ENCODE data around the gene MPLKIP.

DNA sequence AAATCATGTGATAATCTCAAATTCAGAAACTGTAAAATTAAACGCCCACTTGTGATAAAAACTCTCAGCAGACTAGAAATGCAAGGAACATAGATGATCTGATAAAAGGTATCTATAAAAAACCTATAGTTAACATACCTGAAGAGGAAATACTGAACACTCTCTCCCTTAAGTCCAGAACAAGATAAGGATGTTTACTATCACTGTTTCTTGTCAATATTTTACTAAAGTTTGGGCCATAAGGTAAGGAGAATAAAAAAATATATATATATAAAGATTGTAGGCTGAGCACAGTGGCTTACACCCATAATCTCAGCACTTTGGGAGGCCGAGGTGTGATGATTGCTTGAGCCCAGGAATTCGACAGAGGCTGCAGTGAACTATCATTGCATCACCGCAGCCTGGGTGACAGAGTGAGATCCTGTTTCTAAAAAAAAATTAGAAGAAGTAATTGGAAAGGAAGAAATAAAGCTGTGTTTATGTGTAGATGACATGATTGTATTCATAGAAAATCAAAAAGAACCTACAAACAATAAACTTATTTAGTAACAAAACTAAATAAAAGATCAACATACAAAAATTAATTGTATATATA is 28.4 kb downstream of the MPLKIP start:
- TF ChIP-seq ZBTB33 (IDR thresholded peaks at IDR 0.05; ENCODE audit: borderline replicate concordance, low read depth) (no peak), EP300 (IDR thresholded peaks at IDR 0.05; ENCODE audit: borderline replicate concordance in 1 of 2, low read depth in 1 of 2, low read length in 1 of 2) (no peak), CTCF (IDR thresholded peaks at IDR 0.05) (no peak), TAF1 (IDR thresholded peaks at IDR 0.05; ENCODE audit: borderline replicate concordance, low read depth, low read length) (no peak), RAD21 (IDR thresholded peaks at IDR 0.05; ENCODE audit: low read length) (no peak), GABPA (IDR thresholded peaks at IDR 0.05; ENCODE audit: low read depth) (no peak), REST (IDR thresholded peaks at IDR 0.05; ENCODE audit: low read depth, low read length) (no peak), SIN3A (IDR thresholded peaks at IDR 0.05; ENCODE audit: borderline replicate concordance, low read depth, low read length) (no peak), FOXM1 (IDR thresholded peaks at IDR 0.05; ENCODE audit: low read depth) (no peak), TCF12 (IDR thresholded peaks at IDR 0.05) (no peak), USF1 (IDR thresholded peaks at IDR 0.05; ENCODE audit: borderline replicate concordance, low read depth) (no peak), CHD2 (IDR thresholded peaks at IDR 0.05; ENCODE audit: low read length, partially characterized antibody) (no peak), EZH2phosphoT487 (IDR thresholded peaks at IDR 0.05; ENCODE audit: borderline replicate concordance, low read depth) (no peak)
- TF ChIP-seq, protein P1, sequence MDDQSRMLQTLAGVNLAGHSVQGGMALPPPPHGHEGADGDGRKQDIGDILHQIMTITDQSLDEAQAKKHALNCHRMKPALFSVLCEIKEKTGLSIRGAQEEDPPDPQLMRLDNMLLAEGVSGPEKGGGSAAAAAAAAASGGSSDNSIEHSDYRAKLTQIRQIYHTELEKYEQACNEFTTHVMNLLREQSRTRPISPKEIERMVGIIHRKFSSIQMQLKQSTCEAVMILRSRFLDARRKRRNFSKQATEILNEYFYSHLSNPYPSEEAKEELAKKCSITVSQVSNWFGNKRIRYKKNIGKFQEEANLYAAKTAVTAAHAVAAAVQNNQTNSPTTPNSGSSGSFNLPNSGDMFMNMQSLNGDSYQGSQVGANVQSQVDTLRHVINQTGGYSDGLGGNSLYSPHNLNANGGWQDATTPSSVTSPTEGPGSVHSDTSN (IDR thresholded peaks at IDR 0.05) = no peak
